MCF 10A (cell line): ENCODE measurements around the gene TCOF1. TPM values are rescaled to one million over a fixed set of nuclear protein-coding genes. Genes with fewer than 3 reads are reported as not detected.

Experiments used
- BruUV-seq: library from RNA; stranded (reverse); fragments of 400-500 nt; replicated peaks from 2 replicates; lab custom pipeline; 2021; lab: Mats Ljungman, UMichigan
- CTCF ChIA-PET: fragments of 300-600 bp; sonication (Branson Sonifier 250); formaldehyde crosslinking; extraction: SDS; loops from one replicate; lab custom pipeline; 2021; ENCODE audit warnings: antibody characterized with exemption, inconsistent platforms; lab: Yijun Ruan, JAX
- POLR2A ChIA-PET: fragments of 300-600, 350-650 bp; sonication (Branson Sonifier 250); formaldehyde crosslinking; extraction: SDS; loops from one replicate; lab custom pipeline; 2020; ENCODE audit warnings: antibody characterized with exemption, inconsistent platforms; lab: Yijun Ruan, JAX
- DNase-seq: peaks from one replicate; pipeline ENCODE4 v3.0.0-alpha.2; 2018; ENCODE audit not compliant: unreplicated experiment
- H3K27ac Mint-ChIP-seq: one replicate; pipeline ENCODE4 v1.8.0; 2022; ENCODE audit warnings: mild to moderate bottlenecking, low read depth, mixed read lengths; ENCODE audit not compliant: unreplicated experiment
- H3K27me3 Mint-ChIP-seq: one replicate; pipeline ENCODE4 v1.8.0; 2022; ENCODE audit warnings: mixed read lengths; ENCODE audit not compliant: insufficient read depth, unreplicated experiment
- H3K36me3 Mint-ChIP-seq: one replicate; pipeline ENCODE4 v1.8.0; 2022; ENCODE audit warnings: mild to moderate bottlenecking, moderate library complexity, mixed read lengths; ENCODE audit not compliant: insufficient read depth, unreplicated experiment
- H3K4me1 Mint-ChIP-seq: one replicate; pipeline ENCODE4 v1.8.0; 2022; ENCODE audit warnings: mixed read lengths; ENCODE audit not compliant: insufficient read depth, unreplicated experiment
- H3K4me3 Mint-ChIP-seq: one replicate; pipeline ENCODE4 v1.8.0; 2022; ENCODE audit warnings: mild to moderate bottlenecking, moderate library complexity, mixed read lengths; ENCODE audit not compliant: unreplicated experiment
- H3K9me3 Mint-ChIP-seq: one replicate; pipeline ENCODE4 v1.8.0; 2022; ENCODE audit warnings: mixed read lengths; ENCODE audit not compliant: unreplicated experiment
- CTCF ChIP-seq: fragments of 200-600 bp; IDR thresholded peaks from one replicate; pipeline ENCODE4 v1.8.0; 2022; ENCODE audit warnings: antibody characterized with exemption, mild to moderate bottlenecking; ENCODE audit not compliant: unreplicated experiment
- intact Hi-C: fragments of 100-400 bp; cut with micrococcal nuclease; formaldehyde crosslinking; loops from 2 replicates; pipeline ENCODE4 v1.14.1; 2022
- total RNA-seq: library from RNA; stranded (reverse); gene quantifications from 2 replicates; pipeline ENCODE4 v1.2.3, GENCODE V29; 2022

The TCOF1 gene
- total RNA-seq, 1 experiment from 2014 or later, result 83.5 TPM

GRCh38 chr5:150393096-150393645 lies 35.7 kb downstream of the TCOF1 start:
- Mint-ChIP-seq H3K27me3 (no peaks in the 10 kb centered on the region), H3K27ac (no peak overlapping the region), H3K36me3 (peaks cover 80% of the 10 kb centered on the region), H3K4me1 (no peaks in the 10 kb centered on the region), H3K4me3 (no peak overlapping the region), H3K9me3 (no peaks in the 10 kb centered on the region)
- intact Hi-C loops, result no loop called here
- no TSS peak for BruUV-seq
- ChIA-PET POLR2A (no interaction called here), CTCF (no interaction called here)
- TF ChIP-seq CTCF, result no peak
- no peak for DNase-seq

- TF ChIP-seq CTCF, result no peak
- POLR2A ChIA-PET, result interaction anchor here (0.6 kb wide), 1 partner anchor 876 kb away, joined by 3 read pairs; no protein-coding TSS in a partner anchor
- no TSS peak for BruUV-seq
- Mint-ChIP-seq H3K4me1 (no peaks in the 10 kb centered on the region), H3K27ac (no peak overlapping the region), H3K9me3 (no peaks in the 10 kb centered on the region), H3K36me3 (peaks cover 85% of the 10 kb centered on the region), H3K4me3 (no peak overlapping the region), H3K27me3 (no peaks in the 10 kb centered on the region)
- intact Hi-C loops, result no loop called here
- CTCF ChIA-PET, result interaction anchor here (0.5 to 1.1 kb wide), 5 partner anchors 16 to 634 kb away, joined by 3 read pairs; no protein-coding TSS in a partner anchor
- DNase-seq, result no peak
Observed at GRCh38 chr5:150394131-150394530, 36.6 kb downstream of the TCOF1 start.

GRCh38 chr5:150394912-150395687 lies 37.6 kb downstream of the TCOF1 start:
- CTCF ChIA-PET, result interaction anchor here (0.5 to 1.1 kb wide), 8 partner anchors 9 to 1563 kb away, joined by 3 to 4 read pairs (median 3); no protein-coding TSS in a partner anchor

More at GRCh38 chr5:150394912-150395687, 37.6 kb downstream of the TCOF1 start:
- DNase-seq, result no peak
- no peaks in the 10 kb centered on the region for H3K9me3 Mint-ChIP-seq
- no peaks in the 10 kb centered on the region for H3K4me1 Mint-ChIP-seq
- no TSS peak for BruUV-seq
- no peak for TF ChIP-seq CTCF
- no peak overlapping the region for H3K27ac Mint-ChIP-seq
- POLR2A ChIA-PET, result interaction anchor here (0.6 to 1.1 kb wide), 3 partner anchors 12 to 875 kb away, joined by 3 read pairs; partner anchors contain the start of gene RPS14
- intact Hi-C loops, result no loop called here
- peaks cover 83% of the 10 kb centered on the region for H3K36me3 Mint-ChIP-seq
- no peak overlapping the region for H3K4me3 Mint-ChIP-seq
- no peaks in the 10 kb centered on the region for H3K27me3 Mint-ChIP-seq
